Activated naive CD4-positive, alpha-beta T cell treated with anti-CD3 and anti-CD28 coated beads, Interleukin-2, amount 10 ng/mL, durations not matched to agents 5 hours and 36 hours (primary cell): ENCODE measurements around the gene TNFAIP1. TPM values are rescaled to one million over a fixed set of nuclear protein-coding genes. Genes with fewer than 3 reads are reported as not detected.

Experiments used
- microRNA-seq: library from miRNA; unstranded; fragments of <30 nt; microRNA quantifications from one replicate; pipeline ENCODE4 v1.2.0, GENCODE V29; 2022; ENCODE audit warnings: borderline microRNAs expressed, borderline replicate concordance
- total RNA-seq, 2 experiments: library from RNA; stranded (reverse); gene quantifications; one replicate each; pipeline ENCODE4 v1.2.3, GENCODE V29; 2021

TNFAIP1 gene
- total RNA-seq, result 10 to 100 TPM; 21.5 to 22.0 TPM

GRCh38 chr17:28335201-28335958 is at the start of gene TNFAIP1, which contains the start of gene IFT20:
Gene TNFAIP1, plus strand, starts transcription at chr17:28335761. Its CDS starts 3,761 bp downstream, at chr17:28339522.
Gene IFT20, minus strand, starts transcription at chr17:28335472. Its CDS starts 3,487 bp downstream, at chr17:28331985.

GRCh38 chr17:28318759-28319597 is 16.6 kb upstream of the TNFAIP1 start, which contains the start of gene TMEM97:
Gene TMEM97, plus strand, starts transcription at chr17:28319200. Its CDS starts 40 bp downstream, at chr17:28319240.

GRCh38 chr17:28357061-28357900 is 21.7 kb downstream of the TNFAIP1 start, which contains the start of gene POLDIP2:
Gene POLDIP2, minus strand, starts transcription at chr17:28357527. Its CDS starts 79 bp downstream, at chr17:28357448.

GRCh38 chr17:28364665-28365363 is 29.3 kb downstream of the TNFAIP1 start, which contains the start of gene SEBOX:
Gene SEBOX, minus strand, starts transcription at chr17:28365199. Its CDS starts 48 bp downstream, at chr17:28365151.

GRCh38 chr17:28370035-28370743 is 34.6 kb downstream of the TNFAIP1 start, which contains the start of gene VTN:
Gene VTN, minus strand, starts transcription at chr17:28370307. Its CDS starts 104 bp downstream, at chr17:28370203.

GRCh38 chr17:28371245-28372202 is 36.0 kb downstream of the TNFAIP1 start, which contains the start of gene SARM1:
Gene SARM1, plus strand, starts transcription at chr17:28371694. Its CDS starts 339 bp downstream, at chr17:28372033.

Small RNAs within 50 kb of the gene (microRNA-seq; reads per million reads assigned to microRNA genes)
- gene MIR4723, result 0.83 reads per million

Other genes starting within 250 kb of the TNFAIP1 start
- 10 to 100 TPM; 25.9 to 27.6 TPM for gene TMEM97, start 16.6 kb upstream of the TNFAIP1 start, total RNA-seq
- 10 to 100 TPM; 25.9 to 26.0 TPM for gene IFT20, start 289 bp upstream of the TNFAIP1 start, total RNA-seq
- 10 to 100 TPM; 48.6 to 48.9 TPM for gene POLDIP2, start 21.8 kb downstream of the TNFAIP1 start, total RNA-seq
- not detected for gene SEBOX, start 29.4 kb downstream of the TNFAIP1 start, total RNA-seq
- gene VTN, start 34.5 kb downstream of the TNFAIP1 start, total RNA-seq, result under 1 TPM in 1 of 2 experiments, not detected in 1; 0.14 TPM
- 10 to 100 TPM; 17.1 to 21.7 TPM for gene SARM1, start 35.9 kb downstream of the TNFAIP1 start, total RNA-seq
- gene SLC46A1, start 70.5 kb downstream of the TNFAIP1 start, total RNA-seq, result 1 to 10 TPM; 1.3 to 2.2 TPM
- gene SLC13A2, start 137.9 kb downstream of the TNFAIP1 start, total RNA-seq, result not detected
- not detected for gene FOXN1, start 170.6 kb downstream of the TNFAIP1 start, total RNA-seq
- 10 to 100 TPM; 54.4 to 54.5 TPM for gene UNC119, start 216.9 kb downstream of the TNFAIP1 start, total RNA-seq
- gene PIGS, start 235.8 kb downstream of the TNFAIP1 start, total RNA-seq, result 10 to 100 TPM; 57.2 to 59.1 TPM
- gene ALDOC, start 241.1 kb downstream of the TNFAIP1 start, total RNA-seq, result 100 to 1,000 TPM; 147 to 148 TPM